PC-9 (cell line): Measurements from ENCODE around the gene ASCC3. TPM values are rescaled to one million over a fixed set of nuclear protein-coding genes. Genes with fewer than 3 reads are reported as not detected.

Source experiments
- BruUV-seq: library from RNA; stranded (reverse); fragments of 400-500 nt; replicated peaks from 2 replicates; lab custom pipeline; 2021; lab: Mats Ljungman, UMichigan
- CTCF ChIA-PET: fragments of 300-600 bp; sonication (Branson Sonifier 250); formaldehyde crosslinking; loops from one replicate; lab custom pipeline; 2022; ENCODE audit warnings: antibody characterized with exemption; lab: Charles Lee
- POLR2A ChIA-PET: fragments of 300-600 bp; sonication (Branson Sonifier 250); formaldehyde crosslinking; loops from one replicate; lab custom pipeline; 2022; ENCODE audit warnings: antibody characterized with exemption; ENCODE audit not compliant: unreplicated experiment; lab: Charles Lee
- DNase-seq, 2 experiments: peaks; one replicate each; pipeline versions ENCODE4 v3.0.0 to v3.0.0-alpha.2; 2015 to 2022; ENCODE audit warnings: mixed read lengths in 1 of 2
- H2AFZ ChIP-seq: fragments of 200-600 bp; sonication (generic); 2 replicates; pipeline ENCODE4 v1.8.1; 2017; ENCODE audit warnings: antibody characterized with exemption
- H3F3A ChIP-seq: fragments of 200-600 bp; sonication (generic); 2 replicates; pipeline ENCODE4 v1.8.1; 2017; ENCODE audit warnings: antibody characterized with exemption, mild to moderate bottlenecking, low read depth; ENCODE audit not compliant: insufficient read depth
- H3K27ac ChIP-seq: fragments of 200-600 bp; sonication (generic); 2 replicates; pipeline ENCODE4 v1.6.1; 2016; ENCODE audit warnings: mixed run types
- H3K27me3 ChIP-seq: fragments of 200-600 bp; sonication (generic); 2 replicates; pipeline ENCODE4 v1.6.1; 2016; ENCODE audit warnings: low read depth, mixed run types; ENCODE audit not compliant: insufficient read depth
- H3K36me3 ChIP-seq: fragments of 200-600 bp; sonication (generic); 2 replicates; pipeline ENCODE4 v1.6.1; 2016; ENCODE audit warnings: low read depth, mixed run types
- H3K4me1 ChIP-seq: fragments of 200-600 bp; sonication (generic); replicated peaks from 2 replicates; pipeline ENCODE4 v1.6.1; 2016; ENCODE audit warnings: mixed run types; ENCODE audit not compliant: insufficient read depth
- H3K4me2 ChIP-seq: fragments of 200-600 bp; sonication (generic); 2 replicates; pipeline ENCODE4 v1.6.1; 2017; ENCODE audit warnings: mixed run types
- H3K4me3 ChIP-seq: fragments of 200-600 bp; sonication (generic); 2 replicates; pipeline ENCODE4 v1.6.1; 2016; ENCODE audit warnings: mixed run types
- H3K79me2 ChIP-seq: fragments of 200-600 bp; sonication (generic); 2 replicates; pipeline ENCODE4 v1.6.1; 2017; ENCODE audit warnings: low read depth, mixed run types
- H3K9me2 ChIP-seq: fragments of 200-600 bp; sonication (generic); 2 replicates; pipeline ENCODE4 v1.8.1; 2017; ENCODE audit warnings: mild to moderate bottlenecking; ENCODE audit not compliant: insufficient read depth
- H3K9me3 ChIP-seq: fragments of 200-600 bp; sonication (generic); 2 replicates; pipeline ENCODE4 v1.8.1; 2016; ENCODE audit warnings: low read depth; ENCODE audit not compliant: insufficient read depth
- H4K20me1 ChIP-seq: fragments of 200-600 bp; sonication (generic); 2 replicates; pipeline ENCODE4 v1.8.1; 2017; ENCODE audit not compliant: insufficient read depth
- CTCF ChIP-seq: fragments of 200-600 bp; sonication (generic); conservative IDR thresholded peaks from 2 replicates; pipeline ENCODE4 v1.6.1; 2017; ENCODE audit warnings: mixed run types, antibody characterized with exemption, mild to moderate bottlenecking, moderate library complexity
- EZH2 ChIP-seq: fragments of 200-600 bp; sonication (generic); IDR thresholded peaks from 2 replicates; pipeline ENCODE4 v1.8.0; 2017; ENCODE audit warnings: antibody characterized with exemption, low read depth
- intact Hi-C: fragments of 100-400 bp; cut with micrococcal nuclease; formaldehyde crosslinking; loops from one replicate; pipeline ENCODE4 v1.10.0; 2022; ENCODE audit not compliant: unreplicated experiment
- total RNA-seq: library from RNA; stranded (reverse); gene quantifications from 2 replicates; pipeline ENCODE4 v1.2.3, GENCODE V29; 2021

The ASCC3 gene
- total RNA-seq, 1 experiment from 2014 or later: 29.4 TPM

GRCh38 chr6:100622907-100623692 lies 258.0 kb downstream of the ASCC3 start:
- ChIA-PET POLR2A (no interaction called here), CTCF (no interaction called here)
- Histone ChIP-seq H3K27ac (no peak overlapping the region), H3K9me2 (no peaks in the 10 kb centered on the region), H3F3A (no peaks in the 10 kb centered on the region), H3K4me1 (peaks cover 5% of the 10 kb centered on the region), H3K4me3 (no peak overlapping the region), H3K9me3 (no peaks in the 10 kb centered on the region), H3K36me3 (no peaks in the 10 kb centered on the region), H4K20me1 (no peaks in the 10 kb centered on the region), H3K4me2 (no peak overlapping the region), H3K27me3 (no peaks in the 10 kb centered on the region), H3K79me2 (no peaks in the 10 kb centered on the region), H2AFZ (no peak overlapping the region)
- no peak for TF ChIP-seq CTCF
- no peak for TF ChIP-seq EZH2
- DNase-seq: no peak
- no TSS peak for BruUV-seq
- intact Hi-C loops: no loop called here

- BruUV-seq: no TSS peak
- no peak overlapping the region for H3K4me2 ChIP-seq
- no peaks in the 10 kb centered on the region for H4K20me1 ChIP-seq
- peaks cover 3% of the 10 kb centered on the region; the same call in 1 of the 2 replicates for H3K36me3 ChIP-seq
- no peaks in the 10 kb centered on the region for H3F3A ChIP-seq
- peaks cover 10% of the 10 kb centered on the region for H3K4me1 ChIP-seq
- DNase-seq: no peak
- H2AFZ ChIP-seq: no peak overlapping the region
- intact Hi-C loops: no loop called here
- ChIA-PET POLR2A (no interaction called here), CTCF (no interaction called here)
- H3K9me2 ChIP-seq: no peaks in the 10 kb centered on the region
- H3K27ac ChIP-seq: no peak overlapping the region
- TF ChIP-seq CTCF: no peak
- TF ChIP-seq EZH2: no peak
- H3K79me2 ChIP-seq: no peaks in the 10 kb centered on the region
- no peaks in the 10 kb centered on the region for H3K9me3 ChIP-seq
- no peaks in the 10 kb centered on the region for H3K27me3 ChIP-seq
- no peak overlapping the region for H3K4me3 ChIP-seq
Measured at GRCh38 chr6:100620085-100620840, 260.9 kb downstream of the ASCC3 start.

- CTCF ChIA-PET: no interaction called here
- no peak overlapping the region for H3K27ac ChIP-seq
- H3K79me2 ChIP-seq: no peaks in the 10 kb centered on the region
- intact Hi-C loops: no loop called here
- no peaks in the 10 kb centered on the region for H3K9me2 ChIP-seq
- TF ChIP-seq CTCF (no peak), EZH2 (no peak)
- no peaks in the 10 kb centered on the region for H3K27me3 ChIP-seq
- no peak overlapping the region for H3K4me2 ChIP-seq
- peaks cover 10% of the 10 kb centered on the region for H3K4me1 ChIP-seq
- BruUV-seq: no TSS peak
- H2AFZ ChIP-seq: no peak overlapping the region
- DNase-seq: no peak
- H3K9me3 ChIP-seq: no peaks in the 10 kb centered on the region
- POLR2A ChIA-PET: no interaction called here
- peaks cover 3% of the 10 kb centered on the region; the same call in 1 of the 2 replicates for H3K36me3 ChIP-seq
- H3K4me3 ChIP-seq: no peak overlapping the region
- H4K20me1 ChIP-seq: no peaks in the 10 kb centered on the region
- no peaks in the 10 kb centered on the region for H3F3A ChIP-seq
Measured at GRCh38 chr6:100618351-100618671, 262.8 kb downstream of the ASCC3 start.
